KOPT-K1 (cell line): Measurements from ENCODE around the gene ZBTB17.
"Not testable (repeated sequence)": the region's sequence is repeated elsewhere in the genome, so short reads cannot be mapped to it uniquely, and the experiment has no call there.

Experiments
- H3K27ac ChIP-seq: fragments of 200-600 bp; sonication (generic); 2 replicates; pipeline ENCODE4 v1.5.1; 2016; ENCODE audit warnings: antibody characterized with exemption, mild to moderate bottlenecking, low read depth, low read length; ENCODE audit not compliant: poor library complexity, severe bottlenecking
- H3K36me3 ChIP-seq: fragments of 200-600 bp; sonication (generic); 2 replicates; pipeline ENCODE4 v1.5.1; 2017; ENCODE audit warnings: antibody characterized with exemption, mild to moderate bottlenecking, low read length, moderate library complexity; ENCODE audit not compliant: insufficient read depth
- H3K9me3 ChIP-seq: fragments of 200-600 bp; sonication (generic); 2 replicates; pipeline ENCODE4 v1.5.1; 2017; ENCODE audit warnings: antibody characterized with exemption, low read length, mild to moderate bottlenecking; ENCODE audit not compliant: insufficient read depth, poor library complexity, severe bottlenecking

ZBTB17 gene

DNA sequence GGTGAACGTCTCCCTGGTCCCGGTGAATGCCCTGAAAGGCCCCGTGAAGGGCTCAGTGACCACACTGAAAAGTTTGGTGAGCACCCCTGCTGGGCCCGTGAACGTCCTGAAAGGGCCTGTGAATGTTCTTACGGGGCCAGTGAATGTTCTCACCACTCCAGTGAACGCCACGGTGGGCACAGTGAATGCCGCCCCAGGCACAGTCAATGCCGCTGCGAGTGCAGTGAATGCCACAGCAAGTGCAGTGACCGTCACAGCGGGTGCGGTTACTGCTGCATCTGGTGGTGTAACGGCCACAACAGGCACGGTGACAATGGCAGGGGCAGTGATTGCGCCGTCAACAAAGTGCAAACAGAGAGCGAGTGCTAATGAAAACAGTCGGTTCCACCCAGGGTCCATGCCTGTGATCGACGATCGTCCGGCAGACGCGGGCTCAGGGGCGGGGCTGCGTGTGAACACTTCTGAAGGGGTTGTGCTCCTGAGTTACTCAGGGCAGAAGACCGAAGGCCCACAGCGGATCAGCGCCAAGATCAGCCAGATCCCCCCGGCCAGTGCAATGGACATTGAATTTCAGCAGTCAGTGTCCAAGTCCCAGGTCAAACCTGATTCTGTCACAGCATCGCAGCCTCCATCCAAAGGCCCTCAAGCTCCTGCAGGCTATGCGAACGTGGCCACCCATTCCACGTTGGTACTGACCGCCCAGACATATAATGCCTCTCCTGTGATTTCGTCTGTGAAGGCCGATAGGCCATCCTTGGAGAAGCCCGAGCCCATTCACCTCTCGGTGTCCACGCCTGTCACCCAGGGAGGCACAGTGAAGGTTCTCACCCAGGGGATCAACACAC is 41.5 kb downstream of the ZBTB17 start:
- Histone ChIP-seq H3K36me3 (peaks cover 99% of the 10 kb centered on the region), H3K9me3 (no peaks in the 10 kb centered on the region), H3K27ac (no peak overlapping the region)

DNA sequence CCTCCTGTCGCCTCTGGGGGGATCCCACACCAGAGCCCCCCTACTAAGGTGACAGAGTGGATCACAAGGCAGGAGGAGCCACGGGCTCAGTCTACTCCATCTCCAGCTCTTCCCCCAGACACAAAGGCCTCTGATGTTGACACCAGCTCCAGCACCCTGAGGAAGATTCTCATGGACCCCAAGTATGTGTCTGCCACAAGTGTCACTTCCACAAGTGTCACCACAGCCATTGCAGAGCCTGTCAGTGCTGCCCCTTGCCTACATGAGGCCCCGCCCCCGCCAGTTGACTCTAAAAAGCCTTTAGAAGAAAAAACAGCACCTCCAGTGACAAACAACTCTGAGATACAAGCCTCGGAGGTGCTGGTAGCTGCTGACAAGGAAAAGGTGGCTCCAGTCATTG is 42.2 kb downstream of the ZBTB17 start:
- H3K36me3 ChIP-seq = peaks cover 99% of the 10 kb centered on the region
- no peak overlapping the region for H3K27ac ChIP-seq
- no peaks in the 10 kb centered on the region for H3K9me3 ChIP-seq

DNA sequence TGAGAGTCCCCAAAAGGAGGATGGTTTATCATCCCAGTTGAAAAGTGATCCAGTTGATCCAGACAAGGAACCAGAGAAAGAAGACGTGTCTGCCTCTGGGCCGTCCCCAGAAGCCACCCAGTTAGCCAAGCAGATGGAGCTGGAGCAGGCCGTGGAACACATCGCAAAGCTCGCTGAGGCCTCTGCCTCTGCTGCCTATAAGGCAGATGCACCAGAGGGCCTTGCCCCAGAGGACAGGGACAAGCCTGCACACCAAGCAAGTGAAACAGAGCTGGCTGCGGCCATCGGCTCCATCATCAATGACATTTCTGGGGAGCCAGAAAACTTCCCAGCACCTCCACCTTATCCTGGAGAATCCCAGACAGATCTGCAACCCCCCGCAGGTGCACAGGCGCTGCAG is 43.3 kb downstream of the ZBTB17 start:
- Histone ChIP-seq H3K36me3 (peaks cover 99% of the 10 kb centered on the region), H3K9me3 (no peaks in the 10 kb centered on the region), H3K27ac (no peak overlapping the region)

DNA sequence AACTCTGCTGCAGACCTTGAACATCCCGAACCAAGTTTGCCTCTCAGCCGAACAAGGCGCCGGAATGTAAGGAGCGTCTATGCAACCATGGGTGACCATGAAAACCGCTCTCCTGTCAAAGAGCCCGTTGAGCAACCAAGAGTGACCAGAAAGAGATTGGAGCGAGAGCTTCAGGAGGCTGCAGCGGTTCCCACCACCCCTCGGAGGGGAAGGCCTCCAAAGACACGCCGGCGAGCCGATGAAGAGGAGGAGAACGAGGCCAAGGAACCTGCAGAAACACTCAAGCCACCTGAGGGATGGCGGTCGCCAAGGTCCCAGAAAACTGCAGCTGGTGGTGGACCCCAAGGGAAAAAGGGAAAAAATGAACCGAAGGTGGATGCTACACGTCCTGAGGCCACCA is 44.0 kb downstream of the ZBTB17 start:
- Histone ChIP-seq H3K36me3 (peaks cover 99% of the 10 kb centered on the region), H3K9me3 (no peaks in the 10 kb centered on the region), H3K27ac (no peak overlapping the region)

DNA sequence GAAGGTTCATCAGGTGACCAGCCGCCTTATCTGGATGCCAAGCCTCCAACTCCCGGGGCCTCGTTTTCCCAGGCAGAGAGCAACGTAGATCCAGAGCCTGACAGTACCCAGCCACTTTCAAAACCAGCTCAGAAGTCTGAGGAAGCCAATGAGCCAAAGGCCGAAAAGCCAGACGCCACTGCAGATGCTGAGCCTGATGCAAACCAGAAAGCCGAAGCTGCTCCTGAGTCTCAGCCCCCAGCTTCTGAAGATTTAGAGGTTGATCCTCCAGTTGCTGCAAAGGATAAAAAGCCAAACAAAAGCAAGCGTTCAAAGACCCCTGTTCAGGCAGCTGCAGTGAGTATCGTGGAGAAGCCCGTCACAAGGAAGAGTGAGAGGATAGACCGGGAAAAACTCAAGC is 44.5 kb downstream of the ZBTB17 start:
- Histone ChIP-seq H3K9me3 (no peaks in the 10 kb centered on the region), H3K27ac (no peak overlapping the region), H3K36me3 (peaks cover 99% of the 10 kb centered on the region)

DNA sequence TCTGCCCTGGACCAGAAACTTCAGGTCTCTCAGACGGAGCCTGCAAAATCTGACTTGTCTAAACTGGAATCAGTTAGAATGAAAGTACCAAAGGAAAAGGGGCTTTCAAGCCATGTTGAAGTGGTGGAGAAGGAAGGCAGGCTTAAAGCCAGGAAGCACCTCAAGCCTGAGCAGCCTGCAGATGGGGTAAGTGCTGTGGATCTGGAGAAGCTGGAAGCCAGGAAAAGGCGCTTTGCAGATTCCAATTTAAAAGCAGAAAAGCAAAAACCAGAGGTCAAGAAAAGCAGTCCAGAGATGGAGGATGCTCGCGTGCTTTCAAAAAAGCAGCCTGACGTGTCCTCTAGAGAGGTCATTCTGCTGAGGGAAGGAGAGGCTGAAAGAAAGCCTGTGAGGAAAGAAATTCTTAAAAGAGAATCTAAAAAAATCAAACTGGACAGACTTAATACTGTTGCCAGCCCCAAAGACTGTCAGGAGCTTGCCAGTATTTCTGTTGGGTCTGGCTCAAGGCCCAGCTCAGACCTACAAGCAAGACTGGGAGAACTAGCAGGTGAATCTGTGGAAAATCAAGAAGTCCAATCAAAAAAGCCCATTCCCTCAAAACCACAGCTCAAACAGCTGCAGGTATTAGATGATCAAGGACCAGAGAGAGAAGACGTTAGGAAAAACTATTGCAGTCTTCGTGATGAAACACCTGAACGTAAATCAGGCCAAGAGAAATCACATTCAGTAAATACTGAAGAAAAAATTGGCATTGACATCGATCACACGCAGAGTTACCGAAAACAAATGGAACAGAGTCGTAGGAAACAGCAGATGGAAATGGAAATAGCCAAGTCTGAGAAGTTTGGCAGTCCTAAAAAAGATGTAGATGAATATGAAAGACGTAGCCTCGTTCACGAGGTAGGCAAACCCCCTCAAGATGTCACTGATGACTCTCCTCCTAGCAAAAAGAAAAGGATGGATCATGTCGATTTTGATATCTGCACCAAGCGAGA is 46.6 kb downstream of the ZBTB17 start:
- H3K36me3 ChIP-seq = peaks cover 99% of the 10 kb centered on the region
- H3K9me3 ChIP-seq = no peaks in the 10 kb centered on the region
- H3K27ac ChIP-seq = no peak overlapping the region

DNA sequence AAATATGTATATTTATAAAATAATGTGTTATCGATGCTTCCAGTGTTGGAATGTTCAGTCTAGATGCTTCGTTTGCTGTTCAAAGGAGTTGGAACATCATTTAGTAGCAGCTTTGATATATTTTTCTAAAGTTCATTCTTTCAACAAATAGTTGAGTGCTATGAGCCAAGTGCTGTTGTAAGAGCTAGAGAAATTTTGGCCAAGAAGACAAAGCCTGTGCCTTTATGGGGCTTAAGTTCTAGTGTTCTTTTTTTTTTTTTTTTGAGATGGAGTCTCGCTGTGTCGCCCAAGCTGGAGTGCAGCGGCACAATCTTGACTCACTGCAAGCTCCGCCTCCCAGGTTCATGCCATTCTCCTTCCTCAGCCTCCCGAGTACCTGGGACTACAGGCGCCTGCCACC is 49.5 kb downstream of the ZBTB17 start:
- not testable (repeated sequence) for H3K27ac ChIP-seq, H3K9me3 ChIP-seq
- peaks cover 99% of the 10 kb centered on the region for H3K36me3 ChIP-seq

DNA sequence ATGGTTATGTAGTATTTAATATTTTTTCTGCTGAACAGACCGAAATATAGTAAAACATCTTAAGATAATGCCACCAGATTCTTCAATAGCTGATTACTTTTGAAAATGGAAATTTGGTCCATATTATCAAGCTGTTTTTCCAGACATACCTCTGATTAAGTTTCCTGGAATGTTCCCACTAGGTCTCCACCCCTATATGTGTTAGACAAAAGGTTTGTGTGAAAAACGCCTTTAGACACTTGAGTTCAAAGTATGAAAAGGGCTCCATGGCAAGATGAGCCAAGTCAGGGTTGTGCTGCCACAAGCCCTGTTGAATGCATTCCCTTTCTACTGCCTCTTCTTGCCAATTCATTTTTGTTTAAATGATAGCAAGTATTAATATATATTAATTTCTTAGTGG is 52.7 kb downstream of the ZBTB17 start:
- Histone ChIP-seq H3K36me3 (peaks cover 98% of the 10 kb centered on the region), H3K27ac (no peak overlapping the region), H3K9me3 (no peaks in the 10 kb centered on the region)

DNA sequence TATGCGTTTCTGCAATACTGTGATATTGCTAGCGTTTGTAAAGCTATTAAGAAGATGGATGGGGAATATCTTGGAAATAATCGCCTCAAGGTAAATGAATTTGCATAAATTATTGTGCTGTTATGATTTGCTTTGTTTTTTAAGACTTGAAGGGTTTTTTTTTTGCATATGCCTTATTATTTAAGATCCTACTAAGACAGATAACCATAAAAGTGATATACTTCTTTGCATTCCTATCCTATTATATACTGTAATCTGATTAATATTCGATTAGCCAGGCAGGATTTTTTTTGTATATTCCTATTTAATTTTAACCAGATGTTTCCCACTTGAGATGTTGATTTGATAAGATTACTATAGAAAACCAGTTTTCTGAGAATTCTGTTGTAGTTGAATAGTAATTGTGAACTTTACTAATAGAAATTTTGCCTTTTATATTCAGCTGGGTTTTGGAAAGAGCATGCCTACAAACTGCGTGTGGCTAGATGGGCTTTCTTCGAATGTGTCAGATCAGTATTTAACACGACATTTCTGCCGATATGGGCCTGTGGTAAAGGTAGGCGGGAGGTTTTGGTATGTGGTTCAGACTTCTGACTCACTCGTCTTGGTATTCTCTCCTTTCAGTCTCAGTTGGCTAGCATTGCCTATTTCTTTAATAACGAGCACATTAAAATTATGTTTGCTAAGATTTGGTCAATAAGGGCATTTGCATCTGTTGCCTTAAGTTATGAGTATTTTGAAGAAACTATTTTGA is 56.8 kb downstream of the ZBTB17 start:
- Histone ChIP-seq H3K27ac (no peak overlapping the region), H3K36me3 (peaks cover 95% of the 10 kb centered on the region), H3K9me3 (no peaks in the 10 kb centered on the region)

DNA sequence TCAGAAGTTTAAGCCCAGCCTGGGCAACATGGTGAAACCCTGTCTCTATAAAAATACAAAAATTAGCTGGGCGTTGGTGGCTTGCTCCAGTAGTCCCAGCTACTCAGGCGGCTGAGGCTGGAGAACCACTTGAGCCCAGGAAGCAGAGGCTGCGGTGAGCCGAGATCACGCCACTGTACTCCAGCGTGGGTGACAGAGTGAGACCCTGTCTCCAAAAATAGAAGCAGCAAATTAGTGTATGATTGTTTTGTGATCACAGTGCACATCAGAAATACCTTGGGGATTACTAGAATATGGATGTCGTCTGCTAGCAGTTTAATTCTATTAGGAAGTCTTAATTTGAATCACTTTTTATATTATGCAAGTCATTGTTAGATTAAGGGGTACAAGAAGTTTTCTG is 59.0 kb downstream of the ZBTB17 start:
- Histone ChIP-seq H3K36me3 (peaks cover 95% of the 10 kb centered on the region), H3K27ac (no peak overlapping the region), H3K9me3 (no peaks in the 10 kb centered on the region)

DNA sequence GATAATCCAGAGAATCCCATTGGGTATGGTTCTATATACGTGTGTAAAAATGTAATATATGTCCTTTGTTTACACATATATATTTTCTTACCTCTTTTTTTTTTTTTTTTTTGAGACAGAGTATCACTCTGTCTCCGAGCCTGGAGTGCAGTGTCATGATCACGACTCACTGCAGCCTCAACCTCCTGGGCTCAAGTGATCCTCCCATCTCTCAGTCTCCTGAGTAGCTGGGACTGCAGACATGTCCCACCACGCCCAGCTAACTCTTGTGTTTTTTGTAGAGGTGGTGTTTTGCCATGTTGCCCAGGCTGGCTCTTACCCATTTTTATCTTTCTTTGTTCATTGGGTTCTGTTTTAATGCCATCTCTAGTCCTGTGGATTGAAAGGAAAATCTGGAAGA is 59.5 kb downstream of the ZBTB17 start:
- no peaks in the 10 kb centered on the region for H3K9me3 ChIP-seq
- H3K36me3 ChIP-seq = peaks cover 95% of the 10 kb centered on the region
- H3K27ac ChIP-seq = peak overlapping the region; percentile 30

DNA sequence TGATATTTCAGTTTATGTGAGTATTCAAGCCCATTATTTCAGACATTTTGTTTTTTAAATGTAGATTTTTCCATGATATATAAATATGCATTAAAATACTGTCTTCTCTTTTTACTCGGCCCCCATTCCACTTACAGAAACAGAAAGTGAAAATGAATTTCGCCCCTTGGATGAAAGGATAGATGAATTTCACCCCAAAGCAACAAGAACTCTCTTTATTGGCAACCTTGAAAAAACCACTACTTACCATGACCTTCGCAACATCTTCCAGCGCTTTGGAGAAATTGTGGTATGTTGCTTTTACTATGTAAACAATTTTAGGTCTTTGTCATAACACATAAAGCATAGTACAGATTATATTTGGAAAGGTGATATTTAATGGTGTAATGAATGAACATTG is 59.9 kb downstream of the ZBTB17 start:
- Histone ChIP-seq H3K36me3 (peaks cover 95% of the 10 kb centered on the region), H3K27ac (peak overlapping the region; percentile 30), H3K9me3 (no peaks in the 10 kb centered on the region)

DNA sequence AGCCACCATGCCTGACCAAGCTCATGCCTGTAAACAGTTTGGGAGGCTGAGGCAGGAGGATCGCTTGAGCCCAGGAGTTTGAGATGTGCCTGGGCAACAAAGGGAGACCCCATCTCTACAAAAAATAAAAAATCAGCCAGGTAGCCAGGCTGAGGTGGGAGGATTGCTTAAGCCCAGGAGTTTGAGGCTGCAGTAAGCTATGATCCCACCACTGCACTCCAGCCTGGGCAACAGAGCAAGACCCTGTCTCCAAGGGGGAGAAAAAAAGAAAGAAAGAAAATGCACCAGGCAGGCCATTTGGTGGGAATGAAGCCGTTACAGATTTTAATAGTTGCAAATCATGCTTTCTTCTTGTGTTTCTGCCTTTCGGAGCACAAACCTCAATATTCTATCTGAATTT is 62.3 kb downstream of the ZBTB17 start:
- H3K27ac ChIP-seq, H3K9me3 ChIP-seq: not testable (repeated sequence)
- peaks cover 94% of the 10 kb centered on the region for H3K36me3 ChIP-seq

DNA sequence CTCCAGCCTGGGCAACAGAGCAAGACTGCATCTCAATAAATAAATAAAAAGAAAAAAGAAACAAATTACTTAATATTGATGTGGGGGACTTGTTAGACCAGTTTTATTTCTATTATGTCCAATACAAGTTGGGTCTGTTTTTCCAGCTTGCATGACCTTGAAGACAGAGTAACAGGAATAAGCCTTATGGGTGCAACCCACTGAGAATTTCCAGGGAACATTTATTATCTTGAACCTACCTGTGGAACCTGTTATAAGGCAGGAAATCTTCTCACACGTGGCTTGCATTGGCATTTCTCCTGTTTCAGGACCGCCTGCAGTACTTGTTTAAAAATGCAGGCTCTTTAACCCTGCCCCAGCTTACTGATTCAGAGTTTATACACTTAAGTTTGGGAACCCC is 64.0 kb downstream of the ZBTB17 start:
- Histone ChIP-seq H3K36me3 (peaks cover 92% of the 10 kb centered on the region), H3K27ac (no peak overlapping the region), H3K9me3 (no peaks in the 10 kb centered on the region)

DNA sequence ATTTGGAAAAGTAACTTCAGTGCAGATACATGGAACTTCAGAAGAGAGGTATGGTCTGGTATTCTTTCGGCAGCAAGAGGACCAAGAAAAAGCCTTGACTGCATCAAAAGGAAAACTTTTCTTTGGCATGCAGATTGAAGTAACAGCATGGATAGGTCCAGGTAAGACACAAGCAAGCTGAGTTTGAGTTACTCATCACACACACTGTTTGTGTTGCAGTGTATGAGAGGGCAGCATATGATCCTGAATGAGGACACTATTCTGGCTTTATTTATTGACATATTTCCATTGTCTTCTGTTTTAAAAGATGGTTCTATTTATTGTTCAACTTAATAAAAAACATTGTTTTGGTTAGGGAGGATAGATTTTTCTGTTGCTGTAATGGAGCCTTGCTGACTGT is 64.8 kb downstream of the ZBTB17 start:
- peaks cover 92% of the 10 kb centered on the region for H3K36me3 ChIP-seq
- no peaks in the 10 kb centered on the region for H3K9me3 ChIP-seq
- H3K27ac ChIP-seq = no peak overlapping the region
